Activated T-cell treated with anti-CD3 and anti-CD28 coated beads for 4 hours (primary cell): ENCODE measurements around the gene TOPBP1.
"Not testable (repeated sequence)": the region's sequence is repeated elsewhere in the genome, so short reads cannot be mapped to it uniquely, and the experiment has no call there.

Experiments used
- DNase-seq: peaks from one replicate; pipeline ENCODE4 v3.0.0-alpha.2; 2020

Gene TOPBP1

GRCh38 chr3:133673746-133674145 lies 12.0 kb upstream of the TOPBP1 start:
- no peak for DNase-seq

DNA sequence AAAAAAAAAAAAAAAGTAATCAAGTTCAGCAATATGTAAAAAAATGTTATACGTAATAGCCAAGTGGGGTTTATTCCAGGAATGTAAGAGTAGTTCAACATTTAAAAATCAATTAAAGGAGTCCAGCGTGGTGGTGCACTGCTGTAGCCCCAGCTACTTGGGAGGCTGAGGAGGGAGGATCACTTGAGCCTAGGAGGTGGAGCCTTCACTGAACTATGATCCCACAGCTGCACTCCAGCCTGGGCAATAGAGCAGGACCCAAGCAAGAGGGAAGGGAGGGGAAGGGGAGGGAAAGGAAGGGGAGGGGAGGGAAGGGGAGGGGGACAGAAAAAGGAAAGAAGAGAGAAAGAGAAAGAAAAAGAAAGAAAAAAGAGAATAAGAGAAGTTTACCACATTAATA lies 10.7 kb upstream of the TOPBP1 start:
- no peak for DNase-seq

DNA sequence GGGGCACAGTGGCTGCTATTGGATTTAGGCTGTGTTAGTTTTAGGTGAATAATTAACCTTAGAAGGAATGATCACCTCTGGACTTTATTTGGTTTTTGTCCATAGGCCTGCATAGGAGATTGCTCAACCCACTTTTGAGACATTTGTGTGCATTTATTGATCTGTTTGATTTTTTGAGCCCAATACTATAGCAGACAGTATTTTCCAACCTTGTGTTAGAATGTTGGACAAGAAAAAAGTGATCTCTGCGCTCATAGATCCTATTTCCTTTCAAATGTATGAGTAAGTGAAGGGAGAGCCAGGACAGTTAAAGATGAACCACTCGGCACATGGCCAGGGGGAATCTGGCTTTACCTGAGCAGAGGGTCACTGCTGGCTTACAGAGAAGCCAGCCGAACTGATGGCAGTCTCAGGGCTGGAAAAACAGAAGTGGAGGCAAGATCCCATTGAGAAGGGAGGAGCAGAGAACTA lies 8.8 kb upstream of the TOPBP1 start:
- no peak for DNase-seq

DNA sequence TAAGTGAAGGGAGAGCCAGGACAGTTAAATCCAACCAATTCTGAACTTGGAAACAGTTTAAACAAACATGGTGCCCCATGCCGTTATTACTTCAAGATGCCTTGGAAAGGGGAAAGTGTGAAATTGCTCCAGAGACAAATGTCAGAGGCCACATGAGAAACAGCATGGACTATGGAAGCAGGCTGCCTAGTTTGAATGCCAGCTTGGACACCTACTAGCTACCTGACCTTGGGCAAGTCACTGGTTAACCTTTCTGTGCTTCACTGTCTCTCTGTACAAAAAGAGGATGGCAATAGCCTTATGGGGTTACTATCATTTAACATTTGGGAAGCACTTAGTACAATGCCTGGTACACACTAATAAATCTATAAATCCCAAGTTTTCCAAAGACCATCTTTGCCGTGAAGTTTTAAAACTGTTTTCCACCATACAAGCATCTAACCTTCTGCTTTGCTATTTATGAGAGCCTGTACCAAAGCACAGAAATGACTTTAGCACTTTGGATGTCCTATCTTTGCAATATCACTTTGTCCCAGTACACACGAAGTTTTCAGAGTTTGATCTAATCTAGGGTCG lies 8.3 kb upstream of the TOPBP1 start:
- no peak for DNase-seq

- DNase-seq = no peak
Measured at GRCh38 chr3:133667118-133667517, 5.4 kb upstream of the TOPBP1 start.

- DNase-seq = not testable (repeated sequence)
Measured at GRCh38 chr3:133665188-133665587, 3.4 kb upstream of the TOPBP1 start.

- no peak for DNase-seq
Measured at GRCh38 chr3:133663569-133664313, 2.0 kb upstream of the TOPBP1 start.

DNA sequence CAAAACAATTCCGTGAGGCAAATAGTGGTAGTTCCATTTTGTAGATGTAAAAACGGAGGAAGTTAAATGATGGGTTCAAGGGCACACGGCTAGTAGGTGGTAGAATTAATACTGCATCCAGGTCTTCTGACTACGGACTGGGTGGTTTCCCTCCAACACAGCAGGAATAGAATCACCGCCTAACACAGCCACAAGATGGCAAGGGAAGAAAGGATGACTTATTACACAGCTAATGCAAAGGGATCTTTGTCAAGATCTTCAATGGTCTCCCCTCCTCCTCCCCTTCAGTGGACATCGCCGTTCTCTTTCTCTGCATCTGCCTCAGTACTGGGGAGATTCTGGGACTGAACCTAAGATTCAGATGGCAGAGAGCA lies 524 bp upstream of the TOPBP1 start:
- no peak for DNase-seq

GRCh38 chr3:133659806-133660205 lies 1.9 kb downstream of the TOPBP1 start:
- no peak for DNase-seq

DNA sequence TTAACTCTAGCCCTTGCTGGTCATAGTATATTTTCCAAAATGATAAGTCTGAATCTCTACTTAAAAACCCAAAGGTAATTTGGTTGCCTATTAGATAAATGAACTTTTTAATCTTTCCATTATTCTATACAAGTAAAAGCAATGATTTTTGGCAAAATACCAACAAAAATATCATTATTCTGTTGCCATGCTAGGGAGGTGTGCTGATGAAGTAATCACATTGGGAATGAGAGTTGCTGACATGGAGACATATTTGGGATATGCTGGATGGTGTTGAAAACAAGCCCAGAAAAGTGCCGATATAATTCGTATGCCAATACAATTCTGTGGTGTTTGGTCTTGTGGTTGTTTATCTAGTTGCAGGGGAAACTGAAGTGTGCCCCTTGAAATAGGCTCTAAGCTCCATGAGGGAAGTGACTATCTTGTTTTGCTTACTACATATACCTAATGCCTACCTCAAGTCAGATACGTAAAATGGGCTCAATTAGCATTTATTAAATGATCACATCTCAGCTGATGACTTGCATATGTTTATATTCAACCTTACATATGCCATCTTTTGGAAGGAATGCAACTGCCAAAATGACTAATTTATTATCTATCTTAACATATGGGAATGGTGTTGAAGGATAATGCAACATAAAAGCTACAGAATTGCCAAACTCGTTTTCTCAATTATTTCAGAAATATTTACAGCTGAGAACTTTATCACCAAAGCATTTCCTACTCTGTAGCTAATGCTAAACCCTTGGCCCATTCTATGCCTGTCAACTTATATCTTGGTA lies 5.8 kb downstream of the TOPBP1 start:
- no peak for DNase-seq

DNA sequence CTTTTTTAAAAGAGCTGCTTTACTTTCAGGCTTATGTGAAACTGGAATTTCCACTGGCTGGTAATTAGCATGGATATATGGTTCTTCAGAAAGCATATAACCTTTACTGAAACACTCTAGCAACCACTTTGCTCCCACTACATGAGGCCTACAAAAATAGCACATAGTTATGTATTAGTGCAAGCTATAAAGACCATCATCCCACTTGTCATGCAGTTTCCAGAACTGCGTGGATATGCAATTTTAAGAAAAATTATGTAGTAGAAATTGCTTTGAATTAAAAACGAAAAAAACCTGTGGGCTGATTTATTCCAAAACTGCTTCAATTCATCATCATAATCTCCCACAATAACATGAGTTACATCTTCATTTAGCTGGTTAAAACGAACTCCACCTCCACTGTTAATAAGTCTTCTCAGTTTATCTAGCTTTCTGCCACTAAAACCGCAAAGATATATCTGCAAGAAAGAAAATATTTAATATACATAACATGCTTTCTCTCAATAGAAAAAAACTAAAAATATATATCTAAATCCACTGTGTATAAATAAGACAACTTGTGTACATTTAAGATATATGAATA lies 12.2 kb downstream of the TOPBP1 start:
- no peak for DNase-seq

- no peak for DNase-seq
Measured at GRCh38 chr3:133644768-133645167, 17.0 kb downstream of the TOPBP1 start.

DNA sequence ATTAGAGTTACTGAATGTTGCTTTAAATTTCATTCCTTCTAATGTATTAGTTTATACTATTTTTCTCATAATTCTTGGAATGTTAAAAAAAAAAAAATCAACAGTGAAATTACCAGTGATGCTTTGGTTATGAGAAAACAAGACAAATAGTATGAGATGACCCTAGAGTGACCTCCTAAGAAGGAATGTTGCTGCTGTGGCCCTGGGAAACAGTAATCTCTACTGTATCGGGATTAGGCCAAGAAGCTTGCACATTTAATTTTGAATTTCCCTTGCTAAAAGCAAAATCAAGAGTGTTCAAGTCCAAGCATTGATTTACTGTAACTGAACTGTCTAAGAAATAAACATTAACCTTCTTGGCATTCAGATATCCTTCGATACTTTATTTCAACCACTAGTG lies 18.1 kb downstream of the TOPBP1 start:
- DNase-seq = no peak

DNA sequence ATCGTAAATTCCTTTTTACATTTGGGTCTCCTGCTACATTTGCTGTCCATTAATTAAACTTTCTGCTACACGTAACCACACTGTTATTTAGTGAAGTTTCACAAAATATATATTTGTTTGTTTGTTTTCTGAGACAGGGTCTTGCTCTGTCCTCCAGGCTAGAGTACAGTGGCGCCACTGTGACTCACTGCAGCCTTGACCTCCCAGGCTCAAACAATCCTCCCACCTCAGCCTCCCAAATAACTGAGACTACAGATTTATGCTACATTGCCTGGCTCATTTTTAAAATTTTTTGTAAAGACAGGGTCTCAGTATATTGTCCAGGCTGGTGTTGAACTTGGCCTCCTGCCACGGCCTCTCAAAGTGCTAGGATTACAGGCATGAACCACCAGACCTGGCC lies 20.5 kb downstream of the TOPBP1 start:
- no peak for DNase-seq

- no peak for DNase-seq
Measured at GRCh38 chr3:133633439-133633838, 28.3 kb downstream of the TOPBP1 start.

DNA sequence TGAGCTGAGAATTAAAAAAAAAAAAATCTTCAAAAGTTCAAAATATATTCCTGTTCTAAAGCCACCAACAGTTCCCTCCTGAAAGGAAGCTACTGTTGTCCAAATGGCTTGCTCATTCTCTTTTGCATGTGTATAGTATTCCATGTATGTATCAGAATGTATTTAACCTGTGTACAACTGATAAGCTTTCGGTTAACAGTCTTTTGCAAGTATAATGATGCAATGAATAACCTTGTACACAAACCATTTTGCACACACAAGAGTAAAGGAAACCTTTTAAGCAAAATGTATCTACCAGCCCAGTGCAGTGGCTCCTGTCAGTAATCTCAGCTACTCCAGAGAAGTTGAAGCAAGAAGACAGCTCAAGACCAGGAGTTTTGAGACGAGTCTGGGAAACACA lies 32.6 kb downstream of the TOPBP1 start:
- DNase-seq = no peak

GRCh38 chr3:133627789-133628188 lies 34.0 kb downstream of the TOPBP1 start:
- DNase-seq = no peak

GRCh38 chr3:133620066-133620784 lies 41.5 kb downstream of the TOPBP1 start:
- DNase-seq = no peak

GRCh38 chr3:133611534-133611933 lies 50.2 kb downstream of the TOPBP1 start:
- DNase-seq = no peak

- DNase-seq = no peak
Measured at GRCh38 chr3:133610031-133610430, 51.7 kb downstream of the TOPBP1 start.

GRCh38 chr3:133608388-133608787 lies 53.4 kb downstream of the TOPBP1 start:
- DNase-seq = no peak

GRCh38 chr3:133607816-133608215 lies 53.9 kb downstream of the TOPBP1 start:
- no peak for DNase-seq

GRCh38 chr3:133606902-133607301 lies 54.8 kb downstream of the TOPBP1 start:
- no peak for DNase-seq
